AG09309 (cell line): Measurements from ENCODE around the gene SNX30.

Experiments used
- DNase-seq: peaks from one replicate; pipeline ENCODE4 v3.0.0-alpha.2; 2010; ENCODE audit warnings: low read depth
- H3K4me3 ChIP-seq: 2 replicates; pipeline ENCODE4 v1.5.1; 2011; ENCODE audit warnings: mild to moderate bottlenecking, low read depth, low read length, moderate library complexity; ENCODE audit not compliant: control insufficient read depth
- TF ChIP-seq, protein P1 (sequence below): IDR thresholded peaks from 2 replicates; pipeline ENCODE4 v1.5.1; 2011; ENCODE audit warnings: mild to moderate bottlenecking, low read depth, low read length, inconsistent platforms; ENCODE audit not compliant: insufficient read depth, control insufficient read depth; ENCODE audit errors: missing control alignments

SNX30 gene

GRCh38 chr9:112795921-112796320 is 45.4 kb downstream of the SNX30 start:
- no peak for DNase-seq
- H3K4me3 ChIP-seq, result no peak overlapping the region
- TF ChIP-seq, protein P1, sequence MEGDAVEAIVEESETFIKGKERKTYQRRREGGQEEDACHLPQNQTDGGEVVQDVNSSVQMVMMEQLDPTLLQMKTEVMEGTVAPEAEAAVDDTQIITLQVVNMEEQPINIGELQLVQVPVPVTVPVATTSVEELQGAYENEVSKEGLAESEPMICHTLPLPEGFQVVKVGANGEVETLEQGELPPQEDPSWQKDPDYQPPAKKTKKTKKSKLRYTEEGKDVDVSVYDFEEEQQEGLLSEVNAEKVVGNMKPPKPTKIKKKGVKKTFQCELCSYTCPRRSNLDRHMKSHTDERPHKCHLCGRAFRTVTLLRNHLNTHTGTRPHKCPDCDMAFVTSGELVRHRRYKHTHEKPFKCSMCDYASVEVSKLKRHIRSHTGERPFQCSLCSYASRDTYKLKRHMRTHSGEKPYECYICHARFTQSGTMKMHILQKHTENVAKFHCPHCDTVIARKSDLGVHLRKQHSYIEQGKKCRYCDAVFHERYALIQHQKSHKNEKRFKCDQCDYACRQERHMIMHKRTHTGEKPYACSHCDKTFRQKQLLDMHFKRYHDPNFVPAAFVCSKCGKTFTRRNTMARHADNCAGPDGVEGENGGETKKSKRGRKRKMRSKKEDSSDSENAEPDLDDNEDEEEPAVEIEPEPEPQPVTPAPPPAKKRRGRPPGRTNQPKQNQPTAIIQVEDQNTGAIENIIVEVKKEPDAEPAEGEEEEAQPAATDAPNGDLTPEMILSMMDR, result no peak

DNA sequence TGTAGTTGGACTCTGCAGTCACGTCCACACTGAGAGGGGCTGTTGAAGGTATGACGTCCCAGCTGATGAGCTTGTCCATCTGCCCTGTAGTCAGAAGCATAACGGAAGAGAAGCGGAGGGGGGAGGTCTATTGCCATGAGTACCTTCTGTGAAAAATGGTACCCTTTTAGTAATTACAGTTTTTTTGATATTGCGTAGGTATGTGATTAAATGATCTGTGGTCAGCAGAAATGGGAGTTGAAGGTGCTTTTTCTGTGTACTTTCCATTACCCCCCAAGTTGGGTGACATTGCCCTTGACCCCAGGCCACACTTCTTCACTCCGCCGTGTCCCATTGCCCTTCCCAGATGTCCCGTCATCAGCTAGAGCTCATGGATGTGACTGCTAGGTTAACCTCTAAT is 45.9 kb downstream of the SNX30 start:
- H3K4me3 ChIP-seq, result no peak overlapping the region
- TF ChIP-seq, protein P1, result no peak
- no peak for DNase-seq

DNA sequence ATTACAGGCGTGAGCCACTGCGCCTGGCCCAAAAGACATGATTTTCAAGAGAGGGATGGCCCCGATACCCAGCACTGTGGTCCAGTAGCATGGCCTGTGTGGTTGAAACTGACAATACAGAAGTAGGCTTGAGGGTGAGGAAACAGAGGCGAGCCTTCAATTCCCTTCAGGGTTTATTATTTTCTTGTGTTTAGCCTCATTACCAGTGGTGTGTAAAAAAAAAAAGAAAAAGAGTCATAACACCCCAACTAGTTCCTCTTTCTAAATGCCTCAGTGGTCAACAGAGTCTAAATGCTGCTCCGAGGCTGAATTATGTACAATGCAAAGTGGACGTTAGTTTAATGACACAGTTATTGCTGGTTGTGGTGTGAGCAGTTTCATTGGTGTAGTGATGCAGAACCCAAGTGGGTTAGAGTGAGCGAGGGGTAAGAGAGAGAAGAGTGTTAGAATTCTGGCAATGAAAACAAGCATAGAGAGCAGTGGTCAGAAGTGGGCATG is 58.8 kb downstream of the SNX30 start:
- DNase-seq, result no peak
- TF ChIP-seq, protein P1, result no peak
- H3K4me3 ChIP-seq, result no peak overlapping the region

DNA sequence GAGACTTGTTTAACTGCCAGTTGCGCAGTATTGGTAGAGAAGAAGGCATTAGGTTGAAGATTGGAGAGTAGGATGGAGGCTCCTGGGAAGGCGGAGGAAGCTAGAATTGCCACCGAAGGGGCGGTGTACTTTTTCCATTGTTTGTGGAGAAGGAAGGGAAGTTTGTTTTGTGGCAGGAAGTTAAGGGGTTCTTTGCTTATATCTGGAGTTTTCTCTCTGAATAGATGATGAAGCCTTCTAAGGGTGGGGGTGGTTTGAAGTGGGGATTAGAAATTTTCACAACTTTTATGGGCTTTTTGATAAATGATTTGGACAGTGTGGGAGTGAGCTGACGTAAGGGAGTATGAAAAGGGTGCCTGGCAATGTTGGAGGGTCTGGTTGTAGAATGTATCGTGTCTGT is 59.3 kb downstream of the SNX30 start:
- TF ChIP-seq, protein P1, result no peak
- DNase-seq, result no peak
- no peak overlapping the region for H3K4me3 ChIP-seq

DNA sequence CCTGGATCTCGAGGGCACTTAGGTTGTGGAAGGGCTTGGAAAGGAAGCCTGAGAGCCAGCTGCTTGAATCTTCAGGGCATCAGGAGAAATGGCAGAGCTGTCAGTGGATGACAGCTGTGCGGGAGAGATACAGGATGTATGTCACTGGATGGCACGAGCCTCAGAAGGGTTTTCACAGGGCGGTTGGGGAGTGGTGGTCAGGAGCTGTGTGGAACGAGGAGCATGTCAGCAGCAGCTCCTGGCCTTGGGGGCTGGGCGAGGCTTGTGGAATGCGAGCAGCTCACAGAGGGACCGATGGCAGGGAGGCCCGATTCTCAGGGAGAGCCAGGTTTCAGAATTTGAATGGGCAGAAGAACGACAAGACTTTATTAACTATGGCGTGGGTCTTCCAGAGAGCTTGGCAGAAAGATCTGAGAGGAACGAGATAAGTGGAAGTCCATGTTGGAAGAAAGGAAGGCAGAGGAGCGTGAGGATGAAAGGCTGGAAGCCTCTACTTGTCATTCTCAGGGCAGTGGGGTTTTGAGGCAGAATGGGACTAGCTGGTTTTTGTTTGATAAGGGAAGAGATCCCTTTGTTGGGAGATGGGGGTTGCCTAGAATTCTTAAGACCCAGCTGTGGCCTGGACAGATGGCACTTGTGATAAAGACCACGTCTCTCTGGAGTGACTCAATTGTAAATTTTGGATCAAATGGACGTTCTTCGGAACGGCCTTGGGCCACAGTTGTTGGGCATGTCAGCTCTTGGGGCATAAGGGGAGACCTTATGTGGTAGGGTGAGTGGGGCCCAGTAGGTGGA is 60.3 kb downstream of the SNX30 start:
- TF ChIP-seq, protein P1, result no peak
- DNase-seq, result no peak
- H3K4me3 ChIP-seq, result no peak overlapping the region

DNA sequence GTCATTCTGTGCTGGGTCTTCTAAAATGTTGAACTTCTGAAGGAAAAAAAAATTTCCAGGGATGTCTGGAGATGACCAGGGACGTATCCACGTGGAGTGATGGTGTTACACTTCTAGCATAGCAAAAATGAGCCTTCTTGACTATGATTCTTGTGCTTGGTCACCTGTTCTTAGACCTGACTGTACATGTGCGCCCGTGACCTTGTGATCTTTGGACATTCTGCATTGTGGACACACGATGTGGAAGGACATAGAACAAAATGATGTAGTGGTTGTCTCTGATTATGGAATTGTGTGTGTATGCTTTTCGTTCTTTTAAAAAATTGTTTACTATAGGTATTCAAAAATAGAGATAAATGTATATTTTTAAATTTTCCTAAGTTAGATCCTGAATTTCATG is 61.0 kb downstream of the SNX30 start:
- TF ChIP-seq, protein P1, result no peak
- H3K4me3 ChIP-seq, result no peak overlapping the region
- DNase-seq, result no peak

DNA sequence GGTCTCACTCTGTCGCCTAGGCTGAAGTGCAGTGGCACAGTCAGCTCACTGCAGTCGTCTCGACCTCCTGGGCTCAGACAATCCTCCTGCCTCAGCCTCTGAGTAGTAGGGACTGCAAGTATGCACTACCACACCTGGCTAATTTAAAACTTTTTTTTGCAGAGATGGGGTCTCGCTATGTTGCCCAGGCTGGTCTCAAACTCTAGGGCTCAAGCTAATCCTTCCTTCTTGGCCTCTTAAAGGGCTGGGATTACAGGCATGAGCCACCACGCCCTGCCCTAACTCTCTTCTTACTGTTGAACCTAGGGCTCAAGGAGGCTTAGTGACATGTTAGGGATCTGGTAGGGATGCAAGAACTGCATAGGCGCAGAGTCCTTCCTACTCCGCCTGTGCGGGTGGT is 65.3 kb downstream of the SNX30 start:
- H3K4me3 ChIP-seq, result no peak overlapping the region
- TF ChIP-seq, protein P1, result no peak
- no peak for DNase-seq
